ENCODE measurements around the gene FASN. TPM values are rescaled to one million over a fixed set of nuclear protein-coding genes. Genes with fewer than 3 reads are reported as not detected.

The FASN gene
- total and polyA plus RNA-seq, 2 of the 13 experiments (the other 11 are each of a cell fraction or from before 2014, with no cell fraction given) = 51.7 to 101 TPM

DNA sequence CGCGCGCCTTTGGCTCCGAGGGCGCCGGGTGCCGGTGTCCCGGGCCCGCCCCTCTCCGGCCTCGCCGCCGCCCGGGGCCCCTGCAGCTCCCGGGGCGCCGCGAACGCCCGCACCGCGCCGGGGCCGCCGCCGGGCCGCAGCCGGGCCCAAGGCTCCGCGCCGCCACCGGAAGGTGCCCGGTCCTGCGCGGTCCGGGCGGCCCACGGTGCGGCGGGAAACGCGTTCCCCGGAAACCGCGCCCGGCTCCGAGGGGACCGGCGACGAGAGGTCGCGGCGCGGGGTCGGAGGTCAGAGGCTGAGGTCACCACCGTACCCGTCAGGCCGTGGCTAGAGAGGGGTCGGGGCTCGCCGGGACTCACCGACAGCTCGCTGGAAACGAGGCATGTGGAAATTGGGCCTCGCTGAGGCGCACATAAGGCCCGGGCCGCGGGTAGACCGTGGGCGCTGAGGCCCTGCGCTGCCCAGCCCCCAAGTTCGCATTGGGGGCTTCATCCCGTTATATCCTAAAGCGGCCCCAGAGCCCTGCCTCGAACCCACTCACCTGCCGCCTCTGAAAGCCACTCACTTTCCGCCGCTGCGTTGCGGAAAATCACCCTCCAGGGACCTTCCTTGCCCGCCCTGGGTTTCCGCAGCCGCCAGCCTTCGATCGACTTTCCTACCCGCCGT is 32.3 kb downstream of the FASN start, which contains the start of gene DUS1L (continued):
- TF ChIP-seq, protein P1, sequence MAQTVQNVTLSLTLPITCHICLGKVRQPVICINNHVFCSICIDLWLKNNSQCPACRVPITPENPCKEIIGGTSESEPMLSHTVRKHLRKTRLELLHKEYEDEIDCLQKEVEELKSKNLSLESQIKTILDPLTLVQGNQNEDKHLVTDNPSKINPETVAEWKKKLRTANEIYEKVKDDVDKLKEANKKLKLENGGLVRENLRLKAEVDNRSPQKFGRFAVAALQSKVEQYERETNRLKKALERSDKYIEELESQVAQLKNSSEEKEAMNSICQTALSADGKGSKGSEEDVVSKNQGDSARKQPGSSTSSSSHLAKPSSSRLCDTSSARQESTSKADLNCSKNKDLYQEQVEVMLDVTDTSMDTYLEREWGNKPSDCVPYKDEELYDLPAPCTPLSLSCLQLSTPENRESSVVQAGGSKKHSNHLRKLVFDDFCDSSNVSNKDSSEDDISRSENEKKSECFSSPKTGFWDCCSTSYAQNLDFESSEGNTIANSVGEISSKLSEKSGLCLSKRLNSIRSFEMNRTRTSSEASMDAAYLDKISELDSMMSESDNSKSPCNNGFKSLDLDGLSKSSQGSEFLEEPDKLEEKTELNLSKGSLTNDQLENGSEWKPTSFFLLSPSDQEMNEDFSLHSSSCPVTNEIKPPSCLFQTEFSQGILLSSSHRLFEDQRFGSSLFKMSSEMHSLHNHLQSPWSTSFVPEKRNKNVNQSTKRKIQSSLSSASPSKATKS (CRISPR knock-in tag; IDR thresholded peaks at IDR 0.05) = no peak
- TF ChIP-seq ZNF619 (CRISPR knock-in tag; IDR thresholded peaks at IDR 0.05) (no peak), ZNF577 (CRISPR knock-in tag; IDR thresholded peaks at IDR 0.05; ENCODE audit: borderline replicate concordance, low read depth) (no peak), ZNF768 (CRISPR knock-in tag; IDR thresholded peaks at IDR 0.05) (peak; percentile 91), THRA (CRISPR knock-in tag; IDR thresholded peaks at IDR 0.05; ENCODE audit: borderline replicate concordance) (peak; percentile 87), JARID2 (CRISPR knock-in tag; IDR thresholded peaks at IDR 0.05; ENCODE audit: insufficient replicate concordance) (peak; percentile 61), ZNF33A (CRISPR knock-in tag; IDR thresholded peaks at IDR 0.05; ENCODE audit: borderline replicate concordance) (no peak; the same call in 1 of the 2 replicates), CHD2 (IDR thresholded peaks at IDR 0.05; ENCODE audit: low read depth, low read length) (no peak), ZNF143 (CRISPR knock-in tag; IDR thresholded peaks at IDR 0.05) (peak; percentile 59; the same call in 1 of the 2 replicates), ERF (CRISPR knock-in tag; IDR thresholded peaks at IDR 0.05) (peak; percentile 96)
- TF ChIP-seq, protein P2, sequence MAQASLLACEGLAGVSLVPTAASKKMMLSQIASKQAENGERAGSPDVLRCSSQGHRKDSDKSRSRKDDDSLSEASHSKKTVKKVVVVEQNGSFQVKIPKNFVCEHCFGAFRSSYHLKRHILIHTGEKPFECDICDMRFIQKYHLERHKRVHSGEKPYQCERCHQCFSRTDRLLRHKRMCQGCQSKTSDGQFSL (CRISPR knock-in tag; IDR thresholded peaks at IDR 0.05) = no peak
- TF ChIP-seq, protein P3, sequence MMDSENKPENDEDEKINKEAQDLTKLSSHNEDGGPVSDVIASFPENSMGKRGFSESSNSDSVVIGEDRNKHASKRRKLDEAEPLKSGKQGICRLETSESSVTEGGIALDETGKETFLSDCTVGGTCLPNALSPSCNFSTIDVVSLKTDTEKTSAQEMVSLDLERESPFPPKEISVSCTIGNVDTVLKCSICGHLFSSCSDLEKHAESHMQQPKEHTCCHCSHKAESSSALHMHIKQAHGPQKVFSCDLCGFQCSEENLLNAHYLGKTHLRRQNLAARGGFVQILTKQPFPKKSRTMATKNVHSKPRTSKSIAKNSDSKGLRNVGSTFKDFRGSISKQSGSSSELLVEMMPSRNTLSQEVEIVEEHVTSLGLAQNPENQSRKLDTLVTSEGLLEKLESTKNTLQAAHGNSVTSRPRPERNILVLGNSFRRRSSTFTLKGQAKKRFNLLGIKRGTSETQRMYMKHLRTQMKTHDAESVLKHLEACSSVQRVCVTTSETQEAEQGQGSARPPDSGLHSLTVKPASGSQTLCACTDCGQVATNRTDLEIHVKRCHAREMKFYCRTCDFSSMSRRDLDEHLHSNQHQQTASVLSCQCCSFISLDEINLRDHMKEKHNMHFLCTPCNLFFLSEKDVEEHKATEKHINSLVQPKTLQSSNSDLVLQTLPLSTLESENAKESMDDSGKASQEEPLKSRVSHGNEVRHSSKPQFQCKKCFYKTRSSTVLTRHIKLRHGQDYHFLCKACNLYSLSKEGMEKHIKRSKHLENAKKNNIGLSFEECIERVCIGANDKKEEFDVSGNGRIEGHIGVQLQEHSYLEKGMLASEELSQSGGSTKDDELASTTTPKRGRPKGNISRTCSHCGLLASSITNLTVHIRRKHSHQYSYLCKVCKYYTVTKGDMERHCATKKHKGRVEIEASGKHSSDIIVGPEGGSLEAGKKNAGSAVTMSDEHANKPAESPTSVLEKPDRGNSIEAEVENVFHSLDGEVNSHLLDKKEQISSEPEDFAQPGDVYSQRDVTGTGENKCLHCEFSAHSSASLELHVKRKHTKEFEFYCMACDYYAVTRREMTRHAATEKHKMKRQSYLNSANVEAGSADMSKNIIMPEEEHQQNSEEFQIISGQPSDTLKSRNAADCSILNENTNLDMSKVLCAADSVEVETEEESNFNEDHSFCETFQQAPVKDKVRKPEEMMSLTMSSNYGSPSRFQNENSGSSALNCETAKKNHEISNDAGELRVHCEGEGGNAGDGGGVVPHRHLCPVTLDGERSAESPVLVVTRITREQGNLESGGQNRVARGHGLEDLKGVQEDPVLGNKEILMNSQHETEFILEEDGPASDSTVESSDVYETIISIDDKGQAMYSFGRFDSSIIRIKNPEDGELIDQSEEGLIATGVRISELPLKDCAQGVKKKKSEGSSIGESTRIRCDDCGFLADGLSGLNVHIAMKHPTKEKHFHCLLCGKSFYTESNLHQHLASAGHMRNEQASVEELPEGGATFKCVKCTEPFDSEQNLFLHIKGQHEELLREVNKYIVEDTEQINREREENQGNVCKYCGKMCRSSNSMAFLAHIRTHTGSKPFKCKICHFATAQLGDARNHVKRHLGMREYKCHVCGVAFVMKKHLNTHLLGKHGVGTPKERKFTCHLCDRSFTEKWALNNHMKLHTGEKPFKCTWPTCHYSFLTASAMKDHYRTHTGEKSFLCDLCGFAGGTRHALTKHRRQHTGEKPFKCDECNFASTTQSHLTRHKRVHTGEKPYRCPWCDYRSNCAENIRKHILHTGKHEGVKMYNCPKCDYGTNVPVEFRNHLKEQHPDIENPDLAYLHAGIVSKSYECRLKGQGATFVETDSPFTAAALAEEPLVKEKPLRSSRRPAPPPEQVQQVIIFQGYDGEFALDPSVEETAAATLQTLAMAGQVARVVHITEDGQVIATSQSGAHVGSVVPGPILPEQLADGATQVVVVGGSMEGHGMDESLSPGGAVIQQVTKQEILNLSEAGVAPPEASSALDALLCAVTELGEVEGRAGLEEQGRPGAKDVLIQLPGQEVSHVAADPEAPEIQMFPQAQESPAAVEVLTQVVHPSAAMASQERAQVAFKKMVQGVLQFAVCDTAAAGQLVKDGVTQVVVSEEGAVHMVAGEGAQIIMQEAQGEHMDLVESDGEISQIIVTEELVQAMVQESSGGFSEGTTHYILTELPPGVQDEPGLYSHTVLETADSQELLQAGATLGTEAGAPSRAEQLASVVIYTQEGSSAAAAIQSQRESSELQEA (CRISPR knock-in tag; IDR thresholded peaks at IDR 0.05; ENCODE audit: not compliant biosample characterization) = peak; percentile 22
- TF ChIP-seq, protein P4, sequence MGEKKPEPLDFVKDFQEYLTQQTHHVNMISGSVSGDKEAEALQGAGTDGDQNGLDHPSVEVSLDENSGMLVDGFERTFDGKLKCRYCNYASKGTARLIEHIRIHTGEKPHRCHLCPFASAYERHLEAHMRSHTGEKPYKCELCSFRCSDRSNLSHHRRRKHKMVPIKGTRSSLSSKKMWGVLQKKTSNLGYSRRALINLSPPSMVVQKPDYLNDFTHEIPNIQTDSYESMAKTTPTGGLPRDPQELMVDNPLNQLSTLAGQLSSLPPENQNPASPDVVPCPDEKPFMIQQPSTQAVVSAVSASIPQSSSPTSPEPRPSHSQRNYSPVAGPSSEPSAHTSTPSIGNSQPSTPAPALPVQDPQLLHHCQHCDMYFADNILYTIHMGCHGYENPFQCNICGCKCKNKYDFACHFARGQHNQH (CRISPR knock-in tag; IDR thresholded peaks at IDR 0.05) = peak; percentile 95; the same call in 1 of the 2 replicates

Measured in HepG2 (cell line).